Breast epithelium (tissue), 3 donors: ENCODE measurements around the gene TYROBP.

ENCODE experiments used
- POLR2A ChIP-seq: fragments of 450-650 bp; IDR thresholded peaks from one replicate; pipeline ENCODE4 v1.6.1; 2016; ENCODE audit warnings: antibody characterized with exemption, mild to moderate bottlenecking, moderate library complexity
- POLR2AphosphoS5 ChIP-seq, 3 donors: sonication (generic); formaldehyde crosslinking; IDR thresholded peaks; one replicate each; pipeline ENCODE4 v1.6.1; 2017; ENCODE audit warnings: antibody characterized with exemption in 3 of 3
- TF ChIP-seq, protein P1 (sequence below), 3 donors: fragments of 450-650 bp; IDR thresholded peaks; one replicate each; pipeline ENCODE4 v1.5.1; 2016 to 2017; ENCODE audit warnings: antibody characterized with exemption in 3 of 3, mild to moderate bottlenecking in 3 of 3, moderate library complexity in 3 of 3

DNA sequence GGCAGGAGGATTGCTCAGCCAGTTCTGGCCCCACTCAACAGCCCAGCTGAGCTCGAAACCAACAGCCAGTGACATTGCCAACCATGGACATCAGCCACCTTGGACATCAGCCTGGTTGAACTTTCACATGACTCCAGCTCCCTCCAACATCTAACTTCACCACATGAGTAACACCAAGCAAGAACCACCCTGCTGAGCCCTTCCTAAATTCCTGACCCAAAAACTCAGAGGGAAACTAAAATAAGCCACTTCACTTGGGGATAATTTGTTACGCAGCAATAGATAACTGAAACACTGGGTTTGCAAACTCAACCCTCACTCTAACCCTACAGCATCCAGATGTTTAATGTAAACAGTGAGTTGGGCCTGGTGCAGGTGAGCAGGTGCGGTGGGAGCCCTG, 17.4 kb upstream of the TYROBP start:
- TF ChIP-seq, protein P1, sequence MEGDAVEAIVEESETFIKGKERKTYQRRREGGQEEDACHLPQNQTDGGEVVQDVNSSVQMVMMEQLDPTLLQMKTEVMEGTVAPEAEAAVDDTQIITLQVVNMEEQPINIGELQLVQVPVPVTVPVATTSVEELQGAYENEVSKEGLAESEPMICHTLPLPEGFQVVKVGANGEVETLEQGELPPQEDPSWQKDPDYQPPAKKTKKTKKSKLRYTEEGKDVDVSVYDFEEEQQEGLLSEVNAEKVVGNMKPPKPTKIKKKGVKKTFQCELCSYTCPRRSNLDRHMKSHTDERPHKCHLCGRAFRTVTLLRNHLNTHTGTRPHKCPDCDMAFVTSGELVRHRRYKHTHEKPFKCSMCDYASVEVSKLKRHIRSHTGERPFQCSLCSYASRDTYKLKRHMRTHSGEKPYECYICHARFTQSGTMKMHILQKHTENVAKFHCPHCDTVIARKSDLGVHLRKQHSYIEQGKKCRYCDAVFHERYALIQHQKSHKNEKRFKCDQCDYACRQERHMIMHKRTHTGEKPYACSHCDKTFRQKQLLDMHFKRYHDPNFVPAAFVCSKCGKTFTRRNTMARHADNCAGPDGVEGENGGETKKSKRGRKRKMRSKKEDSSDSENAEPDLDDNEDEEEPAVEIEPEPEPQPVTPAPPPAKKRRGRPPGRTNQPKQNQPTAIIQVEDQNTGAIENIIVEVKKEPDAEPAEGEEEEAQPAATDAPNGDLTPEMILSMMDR (IDR thresholded peaks at IDR 0.05): no peak
- no peak for TF ChIP-seq POLR2AphosphoS5 (IDR thresholded peaks at IDR 0.05)
- no peak for TF ChIP-seq POLR2A
